Mesodermal cell (in vitro differentiated cells): Measurements from ENCODE around the gene LGR6.
"Not testable (repeated sequence)": the region's sequence is repeated elsewhere in the genome, so short reads cannot be mapped to it uniquely, and the experiment has no call there.

ENCODE experiments used
- H3K27ac ChIP-seq: 2 replicates; pipeline ENCODE4 v1.7.0; 2013; ENCODE audit warnings: mild to moderate bottlenecking, low read depth, low read length, moderate library complexity; ENCODE audit not compliant: severe bottlenecking
- H3K36me3 ChIP-seq: 2 replicates; pipeline ENCODE4 v1.7.1; 2013; ENCODE audit warnings: mild to moderate bottlenecking, low read length, moderate library complexity; ENCODE audit not compliant: control insufficient read depth, insufficient read depth
- H3K4me1 ChIP-seq: one replicate; pipeline ENCODE4 v1.7.1; 2013; ENCODE audit warnings: mild to moderate bottlenecking, low read length; ENCODE audit not compliant: insufficient read depth, control insufficient read depth, poor library complexity, severe bottlenecking
- H3K4me3 ChIP-seq: 2 replicates; pipeline ENCODE4 v1.7.0; 2013; ENCODE audit warnings: low read length, control low read depth, mild to moderate bottlenecking; ENCODE audit not compliant: insufficient read depth, poor library complexity, severe bottlenecking; ENCODE audit errors: extremely low read depth
- H3K9me3 ChIP-seq: 2 replicates; pipeline ENCODE4 v1.7.1; 2013; ENCODE audit warnings: mild to moderate bottlenecking, low read length, moderate library complexity; ENCODE audit not compliant: control insufficient read depth
- WGBS, 2 experiments: methylation state at CpG; one replicate each; pipeline ENCODE4 v1.1.5; 2013; ENCODE audit warnings: missing lambda C conversion rate in 2 of 2; ENCODE audit not compliant: insufficient coverage in 2 of 2; 5-methylcytosine and 5-hydroxymethylcytosine counted together

LGR6 gene

GRCh38 chr1:202351725-202352124 lies 158.1 kb downstream of the LGR6 start:
- Histone ChIP-seq H3K9me3 (no peaks in the 10 kb centered on the region), H3K4me3 (no peak overlapping the region), H3K27ac (no peak overlapping the region), H3K36me3 (no peaks in the 10 kb centered on the region), H3K4me1 (peaks cover 3% of the 10 kb centered on the region)
- 69 to 81% methylated on average over 2 of the region's 2 CpGs for WGBS, 2 experiments

- WGBS, 2 experiments = 99 to 100% methylated on average over 5 to 8 of the region's 11 CpGs
- not testable (repeated sequence) for H3K4me3 ChIP-seq, H3K27ac ChIP-seq, H3K4me1 ChIP-seq, H3K36me3 ChIP-seq, H3K9me3 ChIP-seq
Measured at GRCh38 chr1:202352583-202353197, 159.1 kb downstream of the LGR6 start.

DNA sequence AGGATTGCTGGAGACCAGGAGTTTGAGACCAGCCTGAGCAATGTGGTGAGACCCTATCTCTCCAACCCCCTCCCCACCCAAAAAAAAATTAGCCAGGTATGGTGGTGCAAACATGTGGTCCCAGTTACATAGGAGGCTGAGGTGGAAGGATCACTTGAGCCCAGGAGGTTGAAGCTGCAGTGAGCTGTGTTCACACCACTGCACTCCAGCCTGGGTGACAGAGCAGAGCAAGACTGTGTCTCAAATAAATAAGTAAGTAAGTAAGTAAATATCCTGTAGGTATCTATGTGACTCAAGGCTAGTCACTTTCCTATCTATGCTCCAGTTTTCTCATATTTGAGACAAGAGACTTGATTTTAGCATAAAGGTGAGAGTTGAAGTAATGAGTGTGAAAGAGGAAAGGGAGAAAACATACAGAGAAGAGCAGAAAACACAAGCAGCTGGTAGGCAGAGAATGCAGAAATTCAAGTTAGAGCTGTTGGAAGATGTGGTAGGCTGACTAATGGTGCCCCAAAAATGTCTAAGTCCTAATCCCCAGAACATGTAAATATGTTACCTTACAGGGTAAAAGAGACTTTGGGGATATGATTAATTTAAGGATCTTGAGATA lies 162.4 kb downstream of the LGR6 start:
- H3K4me3 ChIP-seq = no peak overlapping the region
- H3K9me3 ChIP-seq = no peaks in the 10 kb centered on the region
- H3K27ac ChIP-seq = no peak overlapping the region
- no peaks in the 10 kb centered on the region for H3K36me3 ChIP-seq
- no peaks in the 10 kb centered on the region for H3K4me1 ChIP-seq

GRCh38 chr1:202357506-202357905 lies 163.9 kb downstream of the LGR6 start:
- Histone ChIP-seq H3K36me3 (no peaks in the 10 kb centered on the region), H3K4me3 (no peak overlapping the region), H3K9me3 (no peaks in the 10 kb centered on the region), H3K27ac (no peak overlapping the region), H3K4me1 (no peaks in the 10 kb centered on the region)

DNA sequence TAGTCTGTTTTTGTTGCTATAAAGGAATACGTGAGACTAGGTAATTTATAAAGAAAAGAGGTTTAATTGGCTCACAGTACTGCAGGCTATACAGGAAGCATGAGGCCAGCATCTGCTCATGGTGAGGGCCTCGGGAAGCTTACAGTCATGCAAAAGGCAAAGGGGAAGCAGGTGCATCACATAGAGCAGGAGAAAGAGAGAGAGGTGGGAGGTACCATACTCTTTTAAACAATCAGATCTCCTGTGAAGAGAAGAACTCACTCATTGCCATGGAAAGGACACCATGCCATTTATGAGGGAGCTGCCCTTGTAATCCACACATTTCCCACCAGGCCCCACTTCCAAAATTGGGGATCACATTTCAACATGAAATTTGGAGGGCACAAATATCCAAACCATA lies 167.6 kb downstream of the LGR6 start:
- 63 to 71% methylated on average over 1 to 2 of the region's 2 CpGs for WGBS, 2 experiments
- H3K27ac ChIP-seq = no peak overlapping the region
- H3K4me3 ChIP-seq = no peak overlapping the region
- H3K36me3 ChIP-seq = no peaks in the 10 kb centered on the region
- no peaks in the 10 kb centered on the region for H3K9me3 ChIP-seq
- no peaks in the 10 kb centered on the region for H3K4me1 ChIP-seq

DNA sequence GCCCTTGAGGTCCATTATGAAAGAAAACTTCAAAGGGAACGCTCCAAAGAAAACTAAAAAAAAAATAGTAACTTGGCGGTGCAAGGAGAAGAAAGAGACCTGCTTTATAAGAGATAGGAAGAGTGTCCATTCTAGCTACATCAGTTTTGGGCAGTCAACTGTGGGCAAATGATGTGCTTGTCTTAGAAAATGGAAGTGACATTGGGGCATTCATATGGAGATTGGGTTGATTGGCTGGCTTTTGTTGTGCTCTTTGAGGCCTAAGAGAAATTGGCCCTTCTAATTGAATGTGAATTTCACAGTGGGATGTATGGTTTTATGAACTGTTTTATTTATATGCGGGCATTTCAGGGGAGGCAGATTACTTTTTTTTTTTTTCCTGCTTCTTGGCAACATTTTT lies 168.1 kb downstream of the LGR6 start:
- no peak overlapping the region for H3K4me3 ChIP-seq

GRCh38 chr1:202362212-202362611 lies 168.6 kb downstream of the LGR6 start:
- no peak overlapping the region for H3K27ac ChIP-seq
- no peaks in the 10 kb centered on the region for H3K36me3 ChIP-seq
- WGBS, 2 experiments = 71 to 80% methylated on average over 1 to 2 of the region's 2 CpGs
- H3K9me3 ChIP-seq = no peaks in the 10 kb centered on the region
- H3K4me1 ChIP-seq = no peaks in the 10 kb centered on the region
- H3K4me3 ChIP-seq = no peak overlapping the region

More for the DNA sequence above, 168.1 kb downstream of the LGR6 start:
- WGBS, 2 experiments = 61 to 74% methylated on average over 2 to 3 of the region's 3 CpGs
- Histone ChIP-seq H3K36me3 (no peaks in the 10 kb centered on the region), H3K4me1 (no peaks in the 10 kb centered on the region), H3K9me3 (no peaks in the 10 kb centered on the region), H3K27ac (no peak overlapping the region)

- WGBS, 2 experiments = 75 to 78% methylated on average over 3 of the region's 4 CpGs
- Histone ChIP-seq H3K9me3 (no peaks in the 10 kb centered on the region), H3K4me1 (no peaks in the 10 kb centered on the region), H3K27ac (no peak overlapping the region), H3K36me3 (no peaks in the 10 kb centered on the region), H3K4me3 (no peak overlapping the region)
Measured at GRCh38 chr1:202365092-202365815, 171.7 kb downstream of the LGR6 start.

DNA sequence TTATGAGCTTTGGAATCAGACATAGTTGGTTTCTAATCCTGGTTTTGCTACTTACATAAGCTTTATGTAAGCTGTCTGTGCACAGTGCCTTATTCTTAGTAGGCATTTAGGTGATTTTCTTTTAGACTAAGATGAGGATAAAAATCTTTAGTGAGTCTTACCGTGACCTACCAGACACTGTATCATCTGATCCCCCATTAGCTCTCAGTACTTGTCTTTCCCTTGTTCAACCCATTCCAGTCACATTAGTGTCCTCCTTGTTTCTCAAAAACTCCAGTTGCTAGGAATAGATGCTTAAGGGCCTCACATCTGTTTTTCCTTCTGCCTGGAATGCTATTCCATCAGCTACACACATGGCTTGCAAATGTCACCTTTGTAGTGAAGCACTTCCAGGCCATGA lies 173.7 kb downstream of the LGR6 start:
- Histone ChIP-seq H3K4me1 (no peaks in the 10 kb centered on the region), H3K9me3 (no peaks in the 10 kb centered on the region), H3K27ac (no peak overlapping the region), H3K36me3 (no peaks in the 10 kb centered on the region), H3K4me3 (no peak overlapping the region)
- 100% methylated on average over 1 of the region's 1 CpG for WGBS, 2 experiments
